IPS-18c (cell line): ENCODE data around the gene SCRN2.

Source experiments
- H3K4me3 ChIP-seq: 2 replicates; pipeline ENCODE4 v1.7.0; 2013; ENCODE audit warnings: low read depth, mild to moderate bottlenecking, low read length, moderate library complexity; ENCODE audit not compliant: insufficient read depth
- H3K9me3 ChIP-seq: one replicate; pipeline ENCODE4 v1.6.1; 2013; ENCODE audit warnings: mild to moderate bottlenecking, low read length, moderate library complexity; ENCODE audit not compliant: control insufficient read depth, insufficient read depth

Gene SCRN2

DNA sequence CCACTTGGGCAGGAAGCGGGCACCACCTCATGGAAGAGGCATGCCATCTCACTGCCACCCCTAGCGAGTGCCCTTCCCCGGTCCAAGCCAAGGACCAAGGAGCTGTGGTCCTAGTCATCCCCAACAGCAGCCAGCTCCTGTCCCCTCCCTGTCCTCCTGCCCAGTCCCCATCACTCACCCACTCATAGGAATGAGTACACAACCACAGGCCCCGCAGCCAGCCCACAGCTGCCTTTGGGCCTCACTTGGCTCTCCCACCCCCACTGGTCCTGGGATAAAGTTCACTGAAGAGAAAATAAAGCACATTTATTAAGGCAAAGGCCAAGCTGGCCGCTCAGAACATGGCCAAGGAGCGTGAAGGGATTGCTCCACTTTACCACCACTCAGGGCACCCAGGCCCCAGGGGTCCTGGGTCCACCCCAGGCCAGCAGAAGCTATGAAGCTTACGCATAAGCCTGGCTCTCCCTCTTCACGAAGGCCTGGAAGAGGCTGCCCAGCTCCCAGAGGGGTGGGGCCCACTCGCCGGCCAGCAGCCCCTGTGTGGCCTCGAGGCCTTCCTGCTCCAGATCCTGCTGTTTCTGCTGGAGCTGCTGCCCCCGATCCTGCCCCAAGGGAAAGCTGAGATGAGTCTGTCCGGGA is 3.6 kb downstream of the SCRN2 start:
- Histone ChIP-seq H3K9me3 (no peaks in the 10 kb centered on the region), H3K4me3 (no peak overlapping the region)

DNA sequence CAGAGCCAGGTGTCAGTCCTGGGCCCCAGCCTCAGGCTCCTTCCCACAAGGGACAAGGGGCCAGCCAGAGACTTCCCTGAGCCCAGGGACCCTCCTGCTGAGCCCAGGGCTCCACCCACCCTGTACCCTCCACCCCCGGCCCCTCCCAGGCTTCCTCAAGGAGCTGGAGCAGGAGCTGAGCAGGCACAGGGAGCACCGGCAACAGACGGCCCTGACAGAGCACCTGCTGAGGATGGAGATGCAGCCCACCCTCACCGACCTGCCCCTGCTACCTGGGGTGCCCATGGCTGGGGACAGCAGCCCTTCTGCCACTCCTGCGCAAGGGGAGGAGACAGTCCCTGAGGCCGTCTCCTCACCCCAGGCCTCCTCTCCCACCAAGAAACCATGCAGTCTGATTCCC is 4.5 kb downstream of the SCRN2 start:
- H3K9me3 ChIP-seq, result no peaks in the 10 kb centered on the region
- H3K4me3 ChIP-seq, result no peak overlapping the region

DNA sequence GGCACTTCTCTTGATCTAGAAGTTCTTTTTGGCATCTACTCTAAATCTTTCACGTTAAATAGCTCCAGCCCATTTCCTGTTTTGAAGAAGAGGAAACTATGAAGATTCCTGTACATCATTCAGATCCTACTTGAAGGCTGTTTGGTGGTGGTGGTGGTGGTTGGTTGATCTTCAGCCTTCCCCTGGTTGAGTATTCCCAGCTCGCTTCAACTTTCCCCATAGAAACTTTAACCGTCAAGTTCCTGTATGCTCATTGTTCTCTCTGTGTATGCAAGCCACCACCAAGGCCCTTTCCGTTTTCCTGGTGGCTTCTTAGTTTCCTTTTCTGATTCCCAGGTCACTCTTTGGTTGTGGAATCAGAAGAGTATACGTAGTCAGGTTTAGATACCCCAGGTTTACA is 6.3 kb downstream of the SCRN2 start:
- Histone ChIP-seq H3K9me3 (no peaks in the 10 kb centered on the region), H3K4me3 (no peak overlapping the region)

DNA sequence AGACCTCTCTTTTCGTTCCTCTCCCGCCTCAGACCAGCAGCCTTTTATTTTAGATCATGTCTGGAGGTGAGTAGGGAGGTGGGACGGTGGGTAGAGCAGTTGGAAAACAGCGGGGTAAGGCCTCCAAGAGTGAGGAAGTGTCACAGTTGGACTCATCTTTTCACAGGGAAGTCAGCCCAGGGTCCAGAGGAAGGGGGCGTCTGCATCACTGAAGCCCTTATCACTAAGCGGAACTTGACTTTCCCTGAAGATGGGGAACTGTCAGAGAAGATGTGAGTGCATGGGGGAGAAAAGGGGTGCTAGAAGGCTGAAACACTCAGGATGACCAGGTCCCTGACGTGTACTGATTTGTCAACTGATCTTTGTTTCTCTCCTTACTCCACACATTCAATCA is 9.1 kb downstream of the SCRN2 start:
- Histone ChIP-seq H3K4me3 (peak overlapping the region; percentile 11; the same call in 1 of the 2 replicates), H3K9me3 (no peaks in the 10 kb centered on the region)

DNA sequence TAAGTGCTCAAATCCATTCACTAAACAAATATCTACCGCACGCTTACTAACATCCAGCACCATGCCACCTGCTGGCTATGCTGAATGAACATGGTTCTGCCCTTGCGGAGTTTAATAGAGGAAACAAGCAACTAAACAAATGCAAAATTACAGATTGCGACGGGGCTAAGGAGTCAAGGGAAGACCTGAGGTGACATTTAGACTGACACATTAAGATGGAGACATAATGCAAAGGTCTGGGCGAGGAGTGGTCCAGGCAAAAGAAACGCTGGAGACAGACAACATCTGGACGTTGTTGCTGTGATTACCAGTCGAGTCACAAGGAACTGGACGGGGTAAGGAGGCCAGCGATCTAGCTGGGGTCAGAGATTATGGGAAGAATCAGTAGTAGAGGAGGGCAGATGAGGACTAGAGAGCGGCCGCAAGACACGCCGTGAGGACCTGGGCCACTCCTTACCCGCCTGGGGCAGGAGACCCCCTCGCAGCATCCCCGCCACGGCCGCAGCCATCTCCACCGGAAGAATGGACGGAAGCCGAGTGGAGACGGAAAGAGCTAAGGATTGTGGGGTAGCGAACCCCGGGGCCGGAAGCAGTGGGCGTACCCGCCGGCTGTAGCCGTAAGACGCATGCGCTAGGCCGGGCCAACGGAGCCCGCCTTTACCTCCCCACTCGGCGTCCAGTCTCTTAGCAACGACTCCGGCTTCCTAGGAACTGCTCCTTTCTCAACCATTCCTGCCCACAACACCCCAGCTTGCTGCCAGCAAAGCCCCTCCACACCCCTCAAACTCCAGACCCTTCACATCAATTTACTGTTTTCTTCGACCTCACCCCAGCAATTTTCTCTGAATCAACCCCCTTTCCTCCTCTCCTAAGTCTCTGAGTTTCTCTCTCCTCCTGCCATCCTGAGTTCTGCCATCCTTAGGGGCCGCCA is 9.8 kb downstream of the SCRN2 start, which contains the start of the genes LRRC46 and MRPL10:
LRRC46 (plus strand) TSS at position 668 of the 931 bp plus-strand sequence. CDS start 320 bp downstream, outside the sequence.
MRPL10 (minus strand) TSS at position 539 of the 931 bp plus-strand sequence; CDS start at position 509, 30 bp downstream.
- no peaks in the 10 kb centered on the region for H3K9me3 ChIP-seq
- H3K4me3 ChIP-seq, result peak within 1 kb of the TSS; percentile 86

DNA sequence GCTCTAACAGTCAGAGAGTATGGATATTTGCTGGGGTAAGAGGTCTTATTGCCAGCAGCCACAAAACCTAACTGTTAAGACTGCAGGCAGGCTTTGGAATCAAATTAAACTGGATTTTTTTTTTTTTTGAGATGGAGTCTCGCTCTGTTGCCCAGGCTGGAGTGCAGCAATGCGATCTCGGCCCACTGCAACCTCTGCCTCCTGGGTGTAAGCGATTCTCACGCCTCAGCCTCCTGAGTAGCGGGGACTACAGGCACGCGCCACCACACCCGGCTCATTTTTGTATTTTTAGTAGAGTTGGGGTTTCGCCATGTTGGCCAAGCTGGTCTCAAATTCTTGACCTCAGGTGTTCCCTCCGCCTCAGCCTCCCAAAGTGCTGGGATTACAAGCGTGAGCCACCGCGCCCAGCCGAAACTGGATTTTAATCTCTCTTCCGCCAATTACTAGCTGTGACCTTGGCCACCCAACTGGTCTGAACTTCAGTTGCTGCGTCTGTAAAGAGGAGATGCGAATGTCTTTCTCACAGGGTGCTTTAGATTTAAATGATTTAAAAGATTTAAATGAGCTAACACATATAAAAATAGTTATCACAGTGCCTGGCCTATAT is 10.6 kb downstream of the SCRN2 start:
- Histone ChIP-seq H3K9me3 (no peaks in the 10 kb centered on the region), H3K4me3 (peak overlapping the region; percentile 86)

DNA sequence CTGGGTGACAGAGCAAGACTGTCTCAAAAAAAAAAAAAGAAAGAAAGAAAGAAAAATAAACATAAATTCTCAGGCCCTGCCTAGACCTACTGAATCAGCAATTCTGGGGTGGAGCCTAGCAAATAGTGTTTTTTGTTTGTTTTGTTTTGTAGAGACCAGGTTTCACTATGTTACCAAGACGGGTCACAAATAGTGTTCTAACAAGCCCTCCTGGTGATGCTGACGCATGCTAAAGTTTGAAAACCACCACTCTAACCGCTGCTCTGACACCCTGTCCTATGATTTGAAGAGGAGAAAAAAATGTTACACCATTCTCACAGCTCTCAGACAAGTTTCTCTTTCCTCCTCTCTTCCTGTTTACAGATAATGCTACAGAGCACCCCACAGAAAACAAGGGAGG is 11.2 kb downstream of the SCRN2 start:
- H3K4me3 ChIP-seq, result no peak overlapping the region

DNA sequence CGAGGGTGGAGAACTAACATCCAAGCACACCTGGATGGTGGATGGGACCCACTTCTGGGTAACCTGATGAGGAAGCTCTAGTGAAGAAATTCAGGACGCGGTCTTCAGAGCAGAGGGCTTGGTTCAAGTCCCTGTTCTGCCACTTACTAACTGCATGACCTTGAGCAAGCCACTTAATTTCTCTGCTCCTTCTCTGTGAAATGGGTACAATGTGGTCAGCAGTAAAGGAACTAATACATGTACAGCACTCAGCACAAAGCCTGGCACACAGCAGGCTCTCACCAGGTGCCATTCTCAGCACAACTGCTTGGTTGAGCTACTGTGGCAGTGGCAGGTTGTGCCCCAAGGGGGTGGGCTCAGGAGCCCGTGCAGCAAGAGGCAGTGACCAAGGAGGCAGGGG is 17.6 kb downstream of the SCRN2 start:
- H3K9me3 ChIP-seq, result no peaks in the 10 kb centered on the region
- no peak overlapping the region for H3K4me3 ChIP-seq

More for the DNA sequence above, 11.2 kb downstream of the SCRN2 start:
- no peaks in the 10 kb centered on the region for H3K9me3 ChIP-seq

DNA sequence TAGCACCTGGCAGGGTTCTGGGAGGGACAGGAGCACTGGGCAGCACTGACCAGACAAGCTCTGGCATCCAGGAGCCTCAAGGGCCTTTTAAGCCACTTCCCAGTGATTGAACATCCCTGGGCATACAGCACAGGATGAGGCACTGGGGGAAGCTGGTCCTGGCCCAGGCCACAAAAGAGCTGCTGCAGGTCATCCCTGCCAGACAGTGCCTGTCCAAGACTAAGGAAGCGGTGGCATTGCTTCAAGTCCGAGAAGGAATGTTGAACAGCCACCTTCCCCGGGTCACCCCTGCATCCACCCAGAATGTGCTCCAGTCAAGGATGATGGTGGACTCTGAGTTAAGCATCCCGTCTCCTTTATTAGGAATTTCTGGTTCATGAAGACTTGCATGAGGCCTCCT is 18.3 kb downstream of the SCRN2 start:
- H3K4me3 ChIP-seq, result no peak overlapping the region
- no peaks in the 10 kb centered on the region for H3K9me3 ChIP-seq

DNA sequence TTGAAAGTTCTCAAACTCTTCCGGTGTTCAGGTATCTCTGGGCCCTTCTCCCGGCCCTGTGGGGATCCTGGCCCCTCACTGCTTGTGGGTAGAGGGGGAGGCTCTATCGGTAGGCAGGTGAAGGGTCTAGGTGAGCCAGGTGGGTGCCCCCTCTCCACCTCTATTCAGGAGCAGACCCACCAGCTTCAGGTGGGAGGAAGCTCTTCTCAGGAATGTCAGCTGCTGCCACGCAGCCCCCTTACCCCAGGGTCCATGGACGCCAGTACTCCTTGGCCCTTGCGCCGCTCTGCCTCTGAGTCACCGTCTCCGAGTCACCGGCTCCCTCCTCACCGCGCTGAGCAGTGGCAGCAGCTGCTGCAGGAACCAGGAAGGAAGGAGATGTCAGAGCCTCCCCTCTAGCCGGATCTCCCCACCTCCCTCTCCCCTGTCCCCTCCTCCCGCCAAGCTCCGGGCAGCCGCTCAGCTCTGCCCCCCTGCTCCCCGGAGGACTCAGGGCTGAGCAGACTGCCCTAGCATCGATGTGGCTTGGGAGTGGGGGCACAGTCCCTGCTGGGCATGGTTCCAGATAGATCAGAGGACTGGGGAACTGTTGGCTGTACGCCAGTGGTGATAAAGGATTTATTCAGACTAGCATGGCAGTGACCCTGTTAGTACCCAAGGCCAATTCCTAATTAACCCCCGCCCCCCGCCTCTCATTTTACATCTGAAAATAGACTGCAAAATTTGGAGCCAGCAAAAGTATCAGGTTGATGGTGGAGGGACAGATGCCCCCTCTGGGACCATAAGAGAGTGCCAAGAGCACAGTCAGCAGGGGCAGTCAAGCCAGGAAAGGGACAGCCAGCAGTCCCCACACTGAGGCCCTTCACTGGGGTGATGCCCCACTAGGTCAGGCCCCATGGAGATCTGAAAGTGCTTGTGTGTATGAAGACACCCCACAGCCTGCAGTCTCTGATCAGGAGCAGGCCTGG is 19.4 kb downstream of the SCRN2 start, which contains the start of gene OSBPL7:
OSBPL7 (minus strand) TSS at position 371 of the 968 bp plus-strand sequence. CDS start 1,516 bp downstream, outside the sequence.
- peak within 1 kb of the TSS; percentile 66 for H3K4me3 ChIP-seq
- no peaks in the 10 kb centered on the region for H3K9me3 ChIP-seq

DNA sequence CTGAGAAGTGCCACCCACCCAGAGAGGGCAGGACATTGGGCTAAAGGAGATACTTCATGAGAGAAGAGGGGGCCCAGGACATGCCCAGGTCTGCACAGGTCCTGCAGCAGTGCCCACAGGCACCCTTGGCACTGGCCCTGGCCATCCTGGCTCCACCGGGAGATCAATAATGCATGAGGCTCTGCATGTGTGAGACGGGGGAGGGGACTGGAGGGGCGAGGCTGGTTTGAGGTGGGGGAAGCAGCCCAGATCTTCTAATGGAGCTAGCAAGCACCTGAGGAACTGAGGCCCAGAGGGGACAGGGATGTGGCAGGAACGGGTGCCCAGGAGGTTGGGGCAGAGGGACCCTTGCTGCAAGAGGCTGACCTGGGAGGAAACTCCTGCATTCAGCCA is 20.0 kb downstream of the SCRN2 start:
- no peaks in the 10 kb centered on the region for H3K9me3 ChIP-seq
- H3K4me3 ChIP-seq, result peak overlapping the region; percentile 66

DNA sequence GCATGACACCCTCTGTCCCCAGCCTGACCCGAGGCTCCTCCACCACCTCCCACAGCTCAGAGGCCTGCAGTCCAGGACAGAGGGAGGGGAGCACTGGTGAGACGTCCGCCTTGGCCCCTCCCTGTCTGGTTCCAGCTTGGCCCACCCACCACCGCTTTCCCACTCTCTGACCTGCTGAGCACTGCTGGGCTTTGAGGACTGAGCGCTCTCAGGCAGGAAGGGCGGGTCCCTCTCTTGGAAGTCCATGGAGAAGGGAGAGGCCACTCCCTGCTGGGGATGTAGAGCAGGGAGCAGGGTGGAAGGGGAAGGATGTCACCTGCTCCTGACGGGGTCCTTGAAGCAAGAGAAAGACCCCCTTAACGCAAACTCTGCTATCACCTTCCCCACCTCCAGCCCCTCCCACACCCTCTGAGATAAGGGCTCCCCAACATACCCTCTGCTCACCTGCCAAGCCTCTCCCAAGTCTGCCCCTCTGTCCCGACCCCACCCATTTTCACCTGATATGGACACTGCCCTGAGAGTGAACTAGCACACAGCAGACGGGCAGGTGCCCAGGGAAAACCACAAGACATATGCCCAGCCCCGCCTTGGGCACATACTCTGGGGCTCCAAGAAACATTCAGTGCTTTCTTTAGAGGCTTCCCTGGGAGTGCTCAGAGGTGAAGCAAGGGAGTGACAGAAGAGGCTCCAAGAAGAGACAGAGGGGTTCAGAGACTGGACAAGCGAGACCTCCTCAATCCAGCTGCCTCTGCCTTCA is 20.9 kb downstream of the SCRN2 start:
- Histone ChIP-seq H3K4me3 (no peak overlapping the region; the same call in 1 of the 2 replicates), H3K9me3 (no peaks in the 10 kb centered on the region)

DNA sequence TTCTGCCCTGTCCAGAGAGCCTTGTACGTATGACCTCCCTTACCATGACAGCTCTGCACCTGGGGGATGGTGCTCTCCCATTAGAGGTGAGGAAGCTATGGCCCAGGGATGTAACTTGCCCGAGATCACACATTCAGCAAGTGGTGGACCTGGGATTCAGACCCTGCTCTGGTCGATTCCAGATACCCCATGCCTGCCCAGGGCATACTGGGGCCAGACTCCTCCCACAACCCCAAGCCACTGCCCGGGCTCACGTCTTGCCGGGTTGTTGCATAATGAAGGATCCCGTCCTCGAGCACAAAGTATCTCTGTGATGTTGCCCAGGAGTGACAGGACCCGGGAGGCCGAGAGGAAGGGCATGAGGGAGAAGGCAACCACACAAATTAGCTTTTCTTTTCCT is 21.6 kb downstream of the SCRN2 start:
- Histone ChIP-seq H3K9me3 (no peaks in the 10 kb centered on the region), H3K4me3 (no peak overlapping the region)

DNA sequence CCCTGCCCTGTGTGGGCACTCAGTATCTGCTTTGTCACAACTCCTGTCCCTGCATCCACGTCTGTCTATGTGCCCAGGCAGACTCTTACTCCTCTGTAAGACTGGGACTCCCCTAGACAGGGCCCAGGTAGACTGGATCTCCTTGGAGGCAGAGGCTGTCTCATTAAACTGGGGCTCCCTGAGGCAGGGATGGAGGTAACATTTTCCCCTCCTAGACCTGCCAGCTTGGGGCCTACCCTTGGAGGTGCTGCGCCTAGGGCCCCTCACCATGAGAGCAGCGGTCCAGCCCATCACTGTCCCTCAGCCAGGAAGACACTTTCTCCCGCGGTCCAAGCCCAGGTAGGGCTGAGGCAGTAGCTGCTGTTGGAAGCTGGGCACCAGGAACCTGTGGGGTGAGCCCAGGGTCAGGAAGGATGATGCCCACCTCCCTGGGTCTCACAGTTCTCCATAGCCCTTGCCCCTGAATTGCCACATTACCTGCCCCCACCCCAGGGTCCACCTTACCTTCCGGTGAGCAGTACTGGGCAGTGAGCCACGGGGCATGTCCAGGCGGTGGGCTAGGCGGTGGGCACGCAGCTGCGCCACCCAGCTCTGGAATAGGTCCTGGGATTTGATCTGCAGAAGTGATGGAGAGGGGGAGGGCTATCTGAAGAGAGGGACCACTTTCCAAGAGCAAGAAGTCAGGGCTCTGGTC is 22.9 kb downstream of the SCRN2 start:
- Histone ChIP-seq H3K9me3 (no peaks in the 10 kb centered on the region), H3K4me3 (no peak overlapping the region)

DNA sequence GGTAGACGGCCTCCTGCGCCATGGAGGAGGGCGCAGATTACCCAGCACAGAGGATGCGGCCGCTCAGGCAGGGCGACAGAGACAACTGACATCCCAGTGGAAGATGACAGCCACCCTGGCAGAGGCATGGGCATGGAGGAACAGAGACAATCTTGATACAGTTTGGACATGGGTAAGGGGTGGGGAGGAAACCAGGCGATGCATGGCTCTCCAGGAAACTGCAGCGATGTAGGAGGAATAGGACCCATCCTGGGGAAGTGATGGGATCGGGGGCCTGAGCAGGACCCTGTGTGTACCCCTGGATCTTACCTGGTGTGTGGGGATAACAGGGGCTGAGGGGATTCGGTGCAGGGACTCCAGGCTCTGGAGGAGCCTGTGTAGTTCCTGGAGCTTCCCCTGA is 24.1 kb downstream of the SCRN2 start:
- no peaks in the 10 kb centered on the region for H3K9me3 ChIP-seq
- H3K4me3 ChIP-seq, result no peak overlapping the region
